Stomach (tissue), 9 donors: ENCODE data around the gene HERPUD2. TPM values are rescaled to one million over a fixed set of nuclear protein-coding genes. Genes with fewer than 3 reads are reported as not detected.
"Not testable (repeated sequence)": the region's sequence is repeated elsewhere in the genome, so short reads cannot be mapped to it uniquely, and the experiment has no call there.

Experiments used
- DNase-seq, 2 donors: peaks; one replicate each; pipeline versions ENCODE4 v3.0.0 to v3.0.0-alpha.2; 2013 to 2019
- H3K27ac ChIP-seq, 5 donors: fragments of 200-600 bp in 4 of 5; sonication (generic) in 4 of 5; one replicate each; pipeline ENCODE4 v1.5.1; 2013 to 2019; ENCODE audit warnings: mild to moderate bottlenecking in 1 of 5, moderate library complexity in 1 of 5
- H3K27me3 ChIP-seq, 3 donors: fragments of 200-600 bp; sonication (generic); one replicate each; pipeline ENCODE4 v1.5.1; 2017 to 2019; ENCODE audit warnings: mixed run types in 1 of 3
- H3K36me3 ChIP-seq, 4 donors: fragments of 200-600 bp; sonication (generic); 1 replicate in 3 of 4; 2 replicates in 1 of 4; pipeline ENCODE4 v1.5.1; 2016 to 2019
- H3K4me1 ChIP-seq, 4 donors: fragments of 200-600 bp; sonication (generic); one replicate each; pipeline ENCODE4 v1.5.1; 2016 to 2019
- H3K4me3 ChIP-seq, 4 donors: fragments of 200-600 bp; sonication (generic) in 3 of 4; one replicate each; pipeline ENCODE4 v1.5.1; 2016 to 2019; ENCODE audit warnings: mild to moderate bottlenecking in 1 of 4
- H3K9me3 ChIP-seq, 4 donors: fragments of 200-600 bp; sonication (generic); one replicate each; pipeline ENCODE4 v1.5.1; 2016 to 2019
- EP300 ChIP-seq: sonication (generic); formaldehyde crosslinking; IDR thresholded peaks from one replicate; pipeline ENCODE4 v1.6.1; 2017; ENCODE audit warnings: antibody characterized with exemption
- POLR2A ChIP-seq, 4 donors: fragments of 450-650 bp; IDR thresholded peaks; one replicate each; pipeline ENCODE4 v1.6.1; 2016; ENCODE audit warnings: antibody characterized with exemption in 4 of 4, control low read depth in 2 of 4, mild to moderate bottlenecking in 1 of 4, moderate library complexity in 1 of 4
- POLR2AphosphoS5 ChIP-seq, 3 donors: sonication (generic); formaldehyde crosslinking; IDR thresholded peaks; one replicate each; pipeline ENCODE4 v1.6.1; 2016; ENCODE audit warnings: antibody characterized with exemption in 3 of 3
- WGBS, 5 donors: extraction: QIAGEN DNeasy Blood & Tissue Kit in 3 of 5; methylation state at CpG; one replicate each; pipeline versions ENCODE4 v1.1.5 to v1.1.7; 2013 to 2018; 5-methylcytosine and 5-hydroxymethylcytosine counted together
- intact Hi-C: fragments of 100-400 bp; cut with DNase I; formaldehyde crosslinking; loops from one replicate; pipeline ENCODE4 v1.15.1; 2023; ENCODE audit warnings: low total_unique reads
- polyA plus RNA-seq, 3 donors: library from polyadenylated mRNA; stranded (reverse); fragments of 200-250 nt; gene quantifications; one replicate each; pipeline ENCODE4 v1.2.3, GENCODE V29; 2013
- total RNA-seq, 5 donors: library from RNA; depleted of rRNA; stranded (reverse); fragments of >200 nt; gene quantifications; one replicate each; pipeline versions ENCODE4 v1.1.0 to v1.2.3, GENCODE V29; 2014 to 2016
- TF ChIP-seq, protein P1 (sequence below), 7 experiments: fragments of 450-650 bp in 4 of 7; fragments of 200-600 bp in 3 of 7; sonication (generic) in 3 of 7; IDR thresholded peaks; one replicate each; pipeline ENCODE4 v1.5.1; 2016 to 2019; ENCODE audit warnings: antibody characterized with exemption in 7 of 7, control low read depth in 2 of 7, mild to moderate bottlenecking in 1 of 7
- donor health status: healthy with polysubstance abuse.
- donor health status: Bipolar disorder and iron deficiency.
- donor health status: healthy.

Gene HERPUD2
- total and polyA plus RNA-seq, 8 donors: 1.4 to 26.7 (median 9.0) TPM

DNA sequence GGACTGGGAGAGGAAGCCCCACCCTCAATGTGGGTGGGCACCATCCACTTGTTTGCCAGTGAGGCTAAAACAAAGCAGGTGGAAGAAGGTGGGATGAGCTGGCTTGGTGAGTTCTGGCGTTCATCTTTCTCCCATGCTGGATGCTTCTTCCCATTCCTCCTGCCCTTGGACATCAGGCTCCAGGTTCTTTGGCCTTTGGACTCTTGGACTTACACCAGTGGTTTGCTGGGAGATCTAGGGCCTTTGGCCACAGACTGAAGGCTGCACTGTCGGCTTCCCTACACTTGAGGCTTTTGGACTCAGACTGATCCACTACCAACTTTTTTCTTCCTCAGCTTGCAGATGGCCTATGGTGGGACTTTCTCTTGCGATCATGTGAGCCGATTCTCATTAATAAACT, 106.3 kb downstream of the HERPUD2 start:
- no peaks in the 10 kb centered on the region for H3K9me3 ChIP-seq
- no peaks in the 10 kb centered on the region for H3K36me3 ChIP-seq
- H3K4me3 ChIP-seq: no peak overlapping the region
- H3K27me3 ChIP-seq: no peaks in the 10 kb centered on the region
- no peak overlapping the region for H3K27ac ChIP-seq
- 82 to 90% (median 87%) methylated on average over 4 of the region's 4 CpGs for WGBS, 5 donors
- no peak for TF ChIP-seq POLR2AphosphoS5 (IDR thresholded peaks at IDR 0.05)
- intact Hi-C loops: no loop called here
- DNase-seq: no peak
- H3K4me1 ChIP-seq: no peaks in the 10 kb centered on the region

DNA sequence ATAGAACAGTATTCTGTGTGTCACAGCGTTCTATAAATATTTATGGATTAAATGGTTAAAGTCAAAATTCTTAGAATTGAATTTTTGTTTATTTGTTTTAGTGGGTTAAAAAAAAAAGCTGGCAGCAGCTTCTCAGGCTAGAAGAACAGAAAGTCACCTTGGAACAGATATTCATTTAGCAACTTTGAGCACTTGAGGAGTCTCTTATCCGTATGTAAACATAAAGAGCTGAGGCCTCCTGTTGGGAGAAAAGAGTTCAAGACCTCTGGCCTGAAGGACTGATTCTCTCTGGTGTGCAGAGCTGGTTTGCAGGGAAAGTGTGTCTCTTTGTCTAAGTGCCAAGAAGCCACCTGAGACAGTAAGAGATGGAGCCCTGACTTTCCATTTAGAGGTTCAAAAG, 109.9 kb downstream of the HERPUD2 start:
- Histone ChIP-seq H3K4me3 (no peak overlapping the region), H3K36me3 (no peaks in the 10 kb centered on the region), H3K9me3 (no peaks in the 10 kb centered on the region), H3K4me1 (no peaks in the 10 kb centered on the region), H3K27me3 (no peaks in the 10 kb centered on the region), H3K27ac (no peak overlapping the region)
- no peak for DNase-seq
- intact Hi-C loops: no loop called here
- WGBS, 5 donors: 48 to 58% (median 50%) methylated on average over 2 of the region's 2 CpGs
- TF ChIP-seq POLR2A (IDR thresholded peaks at IDR 0.05): no peak
- no peak for TF ChIP-seq POLR2AphosphoS5 (IDR thresholded peaks at IDR 0.05)
- TF ChIP-seq, protein P1, sequence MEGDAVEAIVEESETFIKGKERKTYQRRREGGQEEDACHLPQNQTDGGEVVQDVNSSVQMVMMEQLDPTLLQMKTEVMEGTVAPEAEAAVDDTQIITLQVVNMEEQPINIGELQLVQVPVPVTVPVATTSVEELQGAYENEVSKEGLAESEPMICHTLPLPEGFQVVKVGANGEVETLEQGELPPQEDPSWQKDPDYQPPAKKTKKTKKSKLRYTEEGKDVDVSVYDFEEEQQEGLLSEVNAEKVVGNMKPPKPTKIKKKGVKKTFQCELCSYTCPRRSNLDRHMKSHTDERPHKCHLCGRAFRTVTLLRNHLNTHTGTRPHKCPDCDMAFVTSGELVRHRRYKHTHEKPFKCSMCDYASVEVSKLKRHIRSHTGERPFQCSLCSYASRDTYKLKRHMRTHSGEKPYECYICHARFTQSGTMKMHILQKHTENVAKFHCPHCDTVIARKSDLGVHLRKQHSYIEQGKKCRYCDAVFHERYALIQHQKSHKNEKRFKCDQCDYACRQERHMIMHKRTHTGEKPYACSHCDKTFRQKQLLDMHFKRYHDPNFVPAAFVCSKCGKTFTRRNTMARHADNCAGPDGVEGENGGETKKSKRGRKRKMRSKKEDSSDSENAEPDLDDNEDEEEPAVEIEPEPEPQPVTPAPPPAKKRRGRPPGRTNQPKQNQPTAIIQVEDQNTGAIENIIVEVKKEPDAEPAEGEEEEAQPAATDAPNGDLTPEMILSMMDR (IDR thresholded peaks at IDR 0.05): no peak
- no peak for TF ChIP-seq EP300

DNA sequence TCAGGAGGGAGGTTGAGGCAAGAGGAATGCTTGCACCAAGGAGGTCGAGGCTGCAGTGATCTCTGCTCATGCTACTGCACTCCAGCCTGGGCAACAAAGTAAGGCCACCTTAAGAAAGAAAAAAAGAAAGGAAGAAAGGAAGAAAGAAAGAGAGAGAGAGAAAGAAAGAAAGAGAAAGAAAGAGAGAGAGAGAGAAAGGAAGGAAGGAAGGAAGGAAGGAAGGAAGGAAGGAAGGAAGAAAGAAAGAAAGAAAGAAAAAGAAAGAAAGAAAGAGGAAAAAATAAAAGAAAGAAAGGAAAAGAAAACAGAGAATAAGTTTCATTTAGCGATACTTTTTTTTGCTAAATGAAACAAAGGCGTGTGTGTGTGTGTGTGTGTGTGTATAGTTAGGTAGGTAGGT, 110.4 kb downstream of the HERPUD2 start:
- WGBS, 5 donors: 57 to 86% (median 71%) methylated on average over 3 of the region's 3 CpGs
- H3K4me1 ChIP-seq, H3K9me3 ChIP-seq, intact Hi-C loops, DNase-seq, H3K4me3 ChIP-seq, H3K36me3 ChIP-seq, H3K27ac ChIP-seq, H3K27me3 ChIP-seq: not testable (repeated sequence)

Other genes starting within 250 kb of the HERPUD2 start
- 100 to 1,000 TPM in 4 of 5 donors, 10 to 100 TPM in 1; 74.3 to 214 (median 104) TPM for gene SEPTIN7, start 105.9 kb upstream of the HERPUD2 start, total RNA-seq
- gene SEPTIN7, start 105.9 kb upstream of the HERPUD2 start, polyA plus RNA-seq: 100 to 1,000 TPM in 2 of 3 donors, 10 to 100 TPM in 1; 90.6 to 150 (median 116) TPM